ENCODE measurements around the gene AP1M2.
A peak's percentile ranks its signal among the peaks of the same experiment; 100 is the strongest.

The AP1M2 gene

GRCh38 chr19:10587022-10587838, at the start of gene AP1M2:
Gene AP1M2, minus strand, starts transcription at chr19:10587312. Its CDS starts 81 bp downstream, at chr19:10587231.
- DNase-seq: no peak

GRCh38 chr19:10636304-10636972, 49.3 kb upstream of the AP1M2 start:
- no peak for DNase-seq

GRCh38 chr19:10634963-10635362, 47.9 kb upstream of the AP1M2 start:
- DNase-seq: no peak

GRCh38 chr19:10634430-10634829, 47.3 kb upstream of the AP1M2 start:
- DNase-seq: no peak

GRCh38 chr19:10631874-10632273, 44.8 kb upstream of the AP1M2 start:
- DNase-seq: no peak

GRCh38 chr19:10625762-10626138, 38.6 kb upstream of the AP1M2 start:
- DNase-seq: no peak

- DNase-seq: peak; percentile 65
Measured at GRCh38 chr19:10625003-10625761, 38.1 kb upstream of the AP1M2 start, which contains the start of gene SLC44A2. Gene SLC44A2, plus strand, starts transcription at chr19:10625553. Its CDS starts 81 bp downstream, at chr19:10625634.

GRCh38 chr19:10624585-10624984, 37.5 kb upstream of the AP1M2 start:
- DNase-seq: no peak

- no peak for DNase-seq
Measured at GRCh38 chr19:10621966-10622365, 34.9 kb upstream of the AP1M2 start.

- no peak for DNase-seq
Measured at GRCh38 chr19:10620786-10621185, 33.7 kb upstream of the AP1M2 start.

- no peak for DNase-seq
Measured at GRCh38 chr19:10618846-10619245, 31.7 kb upstream of the AP1M2 start.

GRCh38 chr19:10617409-10618121, 30.5 kb upstream of the AP1M2 start:
- DNase-seq: peak; percentile 92

GRCh38 chr19:10615429-10616023, 28.4 kb upstream of the AP1M2 start:
- DNase-seq: no peak

- DNase-seq: no peak
Measured at GRCh38 chr19:10612499-10613119, 25.5 kb upstream of the AP1M2 start.

GRCh38 chr19:10611907-10612306, 24.8 kb upstream of the AP1M2 start:
- no peak for DNase-seq

- peak; percentile 37 for DNase-seq
Measured at GRCh38 chr19:10604460-10604980, 17.4 kb upstream of the AP1M2 start.

- DNase-seq: no peak
Measured at GRCh38 chr19:10603873-10604459, 16.9 kb upstream of the AP1M2 start.

- DNase-seq: peak; percentile 12
Measured at GRCh38 chr19:10603084-10603872, 16.2 kb upstream of the AP1M2 start.

GRCh38 chr19:10602330-10603083, 15.4 kb upstream of the AP1M2 start:
- peak; percentile 55 for DNase-seq

GRCh38 chr19:10601999-10602329, 14.9 kb upstream of the AP1M2 start:
- no peak for DNase-seq
